Right atrium auricular region (tissue), 2 donors: Measurements from ENCODE around the gene UGT1A4. TPM values are rescaled to one million over a fixed set of nuclear protein-coding genes. Genes with fewer than 3 reads are reported as not detected.

Experiments used
- DNase-seq: peaks from one replicate; pipeline ENCODE4 v3.0.0-alpha.2; 2019; ENCODE audit warnings: low spot score
- H3K27ac ChIP-seq, 2 donors: fragments of 200-600 bp; sonication (generic); 1 replicate in 1 of 2; 2 replicates in 1 of 2; pipeline ENCODE4 v1.5.1; 2016 to 2019
- H3K27me3 ChIP-seq, 2 donors: fragments of 200-600 bp; sonication (generic); one replicate each; pipeline versions ENCODE4 v1.5.1 to v1.6.0; 2017 to 2019
- H3K36me3 ChIP-seq: fragments of 200-600 bp; sonication (generic); one replicate; pipeline ENCODE4 v1.5.1; 2016
- H3K4me1 ChIP-seq, 2 donors: fragments of 200-600 bp; sonication (generic); one replicate each; pipeline versions ENCODE4 v1.5.1 to v1.6.0; 2017 to 2019
- H3K4me3 ChIP-seq, 2 donors: fragments of 200-600 bp; sonication (generic); 1 replicate in 1 of 2; 2 replicates in 1 of 2; pipeline ENCODE4 v1.5.1; 2017 to 2019; ENCODE audit warnings: mild to moderate bottlenecking in 1 of 2, moderate library complexity in 1 of 2
- H3K9me3 ChIP-seq, 2 donors: fragments of 200-600 bp; sonication (generic); one replicate each; pipeline ENCODE4 v1.5.1; 2019
- total RNA-seq, 2 donors: library from RNA; depleted of rRNA; stranded (reverse); fragments of >200 nt; gene quantifications; one replicate each; pipeline ENCODE4 v1.1.0, GENCODE V29; 2016
- TF ChIP-seq, protein P1 (sequence below), 2 donors: fragments of 200-600 bp; sonication (generic); IDR thresholded peaks; one replicate each; pipeline ENCODE4 v1.5.1; 2019; ENCODE audit warnings: antibody characterized with exemption in 2 of 2

Gene UGT1A4
- total RNA-seq, 2 donors from 2014 or later: not detected

- Histone ChIP-seq H3K27ac (no peak overlapping the region), H3K36me3 (no peaks in the 10 kb centered on the region), H3K27me3 (no peaks in the 10 kb centered on the region), H3K4me1 (no peaks in the 10 kb centered on the region), H3K9me3 (no peaks in the 10 kb centered on the region), H3K4me3 (no peak overlapping the region)
- TF ChIP-seq, protein P1, sequence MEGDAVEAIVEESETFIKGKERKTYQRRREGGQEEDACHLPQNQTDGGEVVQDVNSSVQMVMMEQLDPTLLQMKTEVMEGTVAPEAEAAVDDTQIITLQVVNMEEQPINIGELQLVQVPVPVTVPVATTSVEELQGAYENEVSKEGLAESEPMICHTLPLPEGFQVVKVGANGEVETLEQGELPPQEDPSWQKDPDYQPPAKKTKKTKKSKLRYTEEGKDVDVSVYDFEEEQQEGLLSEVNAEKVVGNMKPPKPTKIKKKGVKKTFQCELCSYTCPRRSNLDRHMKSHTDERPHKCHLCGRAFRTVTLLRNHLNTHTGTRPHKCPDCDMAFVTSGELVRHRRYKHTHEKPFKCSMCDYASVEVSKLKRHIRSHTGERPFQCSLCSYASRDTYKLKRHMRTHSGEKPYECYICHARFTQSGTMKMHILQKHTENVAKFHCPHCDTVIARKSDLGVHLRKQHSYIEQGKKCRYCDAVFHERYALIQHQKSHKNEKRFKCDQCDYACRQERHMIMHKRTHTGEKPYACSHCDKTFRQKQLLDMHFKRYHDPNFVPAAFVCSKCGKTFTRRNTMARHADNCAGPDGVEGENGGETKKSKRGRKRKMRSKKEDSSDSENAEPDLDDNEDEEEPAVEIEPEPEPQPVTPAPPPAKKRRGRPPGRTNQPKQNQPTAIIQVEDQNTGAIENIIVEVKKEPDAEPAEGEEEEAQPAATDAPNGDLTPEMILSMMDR (IDR thresholded peaks at IDR 0.05): no peak
- no peak for DNase-seq
Observed at GRCh38 chr2:233684640-233685039, 33.9 kb upstream of the UGT1A4 start.

DNA sequence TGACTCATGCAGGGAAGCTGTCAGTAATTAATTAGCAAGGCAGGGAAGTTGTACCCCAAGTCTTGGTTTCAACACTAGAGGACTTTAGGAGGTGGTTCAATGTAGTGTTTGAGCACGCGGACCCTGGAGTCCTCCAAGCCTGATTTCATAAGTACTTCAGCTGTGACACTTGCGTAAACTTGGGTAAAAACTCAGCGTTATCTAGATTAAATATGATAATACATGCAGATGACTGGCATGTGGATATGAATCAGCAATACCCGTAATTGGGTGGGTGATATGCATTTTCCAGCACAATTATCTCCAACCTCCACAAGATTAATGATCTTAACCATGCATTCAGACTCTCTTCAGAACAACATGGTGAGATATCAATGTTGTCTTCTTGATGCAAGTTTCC, 31.6 kb upstream of the UGT1A4 start:
- Histone ChIP-seq H3K4me1 (no peaks in the 10 kb centered on the region), H3K9me3 (no peaks in the 10 kb centered on the region), H3K27ac (no peak overlapping the region), H3K4me3 (no peak overlapping the region), H3K36me3 (no peaks in the 10 kb centered on the region), H3K27me3 (no peaks in the 10 kb centered on the region)
- no peak for DNase-seq
- TF ChIP-seq, protein P1 (IDR thresholded peaks at IDR 0.05): no peak

GRCh38 chr2:233688341-233688740, 30.2 kb upstream of the UGT1A4 start:
- Histone ChIP-seq H3K27me3 (no peaks in the 10 kb centered on the region), H3K4me3 (no peak overlapping the region), H3K27ac (no peak overlapping the region), H3K9me3 (no peaks in the 10 kb centered on the region), H3K36me3 (no peaks in the 10 kb centered on the region), H3K4me1 (no peaks in the 10 kb centered on the region)
- no peak for DNase-seq
- TF ChIP-seq, protein P1 (IDR thresholded peaks at IDR 0.05): no peak

- TF ChIP-seq, protein P1 (IDR thresholded peaks at IDR 0.05): no peak
- DNase-seq: no peak
- no peaks in the 10 kb centered on the region for H3K9me3 ChIP-seq
- no peaks in the 10 kb centered on the region for H3K27me3 ChIP-seq
- no peaks in the 10 kb centered on the region for H3K36me3 ChIP-seq
- H3K27ac ChIP-seq: no peak overlapping the region
- no peak overlapping the region for H3K4me3 ChIP-seq
- H3K4me1 ChIP-seq: no peaks in the 10 kb centered on the region
Observed at GRCh38 chr2:233689031-233689430, 29.5 kb upstream of the UGT1A4 start.

- no peak for DNase-seq
- Histone ChIP-seq H3K27me3 (no peaks in the 10 kb centered on the region), H3K4me1 (no peaks in the 10 kb centered on the region), H3K9me3 (no peaks in the 10 kb centered on the region), H3K4me3 (no peak overlapping the region), H3K27ac (no peak overlapping the region), H3K36me3 (no peaks in the 10 kb centered on the region)
- TF ChIP-seq, protein P1 (IDR thresholded peaks at IDR 0.05): no peak
Observed at GRCh38 chr2:233689501-233689900, 29.0 kb upstream of the UGT1A4 start.

DNA sequence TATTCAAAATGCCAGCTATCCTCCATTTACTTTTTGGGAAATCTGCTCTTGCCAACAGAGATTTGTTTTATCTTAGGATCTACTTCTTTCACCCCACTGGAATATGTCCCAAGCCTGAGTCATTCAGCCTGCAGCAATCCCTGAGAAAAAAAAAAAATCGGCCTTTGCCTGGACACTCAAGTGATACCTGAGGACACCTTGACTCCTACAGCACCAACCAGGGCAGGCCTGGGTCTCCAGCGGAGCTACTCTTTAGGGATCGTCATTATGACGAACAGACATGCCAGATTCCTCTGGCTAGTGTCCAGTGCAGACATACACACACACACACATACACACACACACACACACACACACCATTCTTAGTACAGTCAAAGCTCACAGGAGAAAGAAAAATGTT, 28.1 kb upstream of the UGT1A4 start:
- no peak for DNase-seq
- H3K4me1 ChIP-seq: no peaks in the 10 kb centered on the region

More for the DNA sequence above, 28.1 kb upstream of the UGT1A4 start:
- Histone ChIP-seq H3K27ac (no peak overlapping the region), H3K9me3 (no peaks in the 10 kb centered on the region), H3K36me3 (no peaks in the 10 kb centered on the region), H3K4me3 (no peak overlapping the region), H3K27me3 (no peaks in the 10 kb centered on the region)
- TF ChIP-seq, protein P1 (IDR thresholded peaks at IDR 0.05): no peak
